Stimulated activated CD8-positive, alpha-beta memory T cell treated with anti-CD3 and anti-CD28 coated beads, Interleukin-7, amount 100 ng/mL, for 48 hours (primary cell): ENCODE data around the gene CATSPERZ.
A peak's percentile ranks its signal among the peaks of the same experiment; 100 is the strongest.

Experiments
- DNase-seq, 2 donors: peaks; one replicate each; pipeline ENCODE4 v3.0.0-alpha.2; 2020; ENCODE audit warnings: low read depth in 1 of 2; ENCODE audit errors: extremely low read depth in 1 of 2

Gene CATSPERZ

DNA sequence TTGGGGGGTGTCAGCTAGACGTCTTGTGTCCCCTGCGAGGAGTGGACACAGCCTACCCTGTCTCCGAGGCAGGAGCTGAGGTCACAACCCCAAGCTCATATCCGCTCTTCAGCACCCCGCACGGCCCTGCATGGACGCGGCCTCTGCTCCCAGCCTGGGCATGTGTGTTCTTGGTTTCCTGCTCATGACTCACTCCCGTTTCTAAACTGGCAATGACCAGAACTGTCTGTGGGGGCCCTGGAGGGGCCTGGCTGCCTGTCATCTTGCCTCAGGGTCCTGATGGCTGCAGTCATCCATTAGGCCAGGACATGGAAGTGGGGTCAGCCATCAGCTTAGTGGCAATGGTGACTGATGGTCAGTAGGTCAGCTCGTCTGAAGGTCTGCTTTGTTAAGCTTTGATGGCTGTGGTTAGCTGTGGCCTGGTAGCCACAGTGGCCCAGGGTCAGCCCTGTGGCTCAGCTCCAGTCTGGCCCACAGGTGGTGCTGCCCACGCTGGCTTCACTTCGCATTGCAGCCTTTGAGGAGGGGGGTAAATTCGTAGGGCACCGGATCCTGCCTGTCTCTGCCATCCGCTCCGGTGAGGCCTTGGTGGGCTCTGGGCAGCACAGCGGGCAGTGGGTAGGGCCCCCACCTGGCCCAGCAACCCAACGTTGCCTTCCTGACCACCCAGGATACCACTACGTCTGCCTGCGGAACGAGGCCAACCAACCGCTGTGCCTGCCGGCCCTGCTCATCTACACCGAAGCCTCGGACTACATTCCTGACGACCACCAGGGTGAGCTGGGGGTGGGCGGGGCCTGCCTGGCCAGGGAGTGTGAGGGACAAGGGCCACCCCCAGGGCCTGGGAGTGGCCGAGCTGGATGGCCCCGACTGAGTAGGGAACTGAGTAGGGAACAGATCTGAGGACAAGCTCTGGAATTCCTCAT is 36.9 kb upstream of the CATSPERZ start:
- no peak for DNase-seq

DNA sequence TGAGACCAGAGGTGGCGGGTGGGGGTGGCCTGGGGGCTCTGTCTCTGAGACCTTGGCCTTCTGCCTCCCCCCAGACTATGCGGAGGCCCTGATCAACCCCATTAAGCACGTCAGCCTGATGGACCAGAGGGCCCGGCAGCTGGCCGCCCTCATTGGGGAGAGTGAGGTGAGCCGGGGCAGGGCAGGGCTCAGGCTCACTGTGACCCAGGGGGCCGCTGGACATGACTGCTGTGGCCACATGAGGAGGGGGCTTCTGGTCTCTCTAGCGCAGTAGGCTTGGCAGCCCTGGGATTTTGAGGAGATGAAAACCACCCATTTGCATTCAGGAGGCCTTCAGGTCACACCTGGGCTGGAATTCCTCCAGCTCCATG is 36.2 kb upstream of the CATSPERZ start:
- no peak for DNase-seq

DNA sequence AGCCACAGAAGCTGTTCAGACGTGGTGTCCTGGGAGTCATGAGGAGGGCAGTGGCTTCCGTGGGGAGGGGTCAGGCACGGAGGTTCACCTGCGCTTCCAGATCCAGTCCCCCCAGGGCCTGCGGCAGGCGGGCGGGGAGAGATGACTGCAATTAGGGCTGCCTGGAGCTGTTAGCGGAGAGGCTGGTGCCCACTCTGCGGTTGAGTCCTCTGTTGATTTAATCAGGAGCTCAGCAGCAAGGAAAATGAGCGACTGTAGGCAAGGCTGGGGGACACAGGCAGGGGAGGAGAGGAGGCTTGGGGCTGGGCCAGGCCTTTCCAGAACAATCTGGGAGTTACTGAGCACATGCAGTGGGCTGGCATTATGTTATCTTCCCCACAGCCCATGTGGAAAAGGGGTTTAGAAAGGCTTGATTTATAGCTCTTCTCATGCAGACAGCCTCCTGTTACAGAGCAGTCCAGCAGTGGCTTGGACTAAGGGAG is 35.7 kb upstream of the CATSPERZ start:
- no peak for DNase-seq

DNA sequence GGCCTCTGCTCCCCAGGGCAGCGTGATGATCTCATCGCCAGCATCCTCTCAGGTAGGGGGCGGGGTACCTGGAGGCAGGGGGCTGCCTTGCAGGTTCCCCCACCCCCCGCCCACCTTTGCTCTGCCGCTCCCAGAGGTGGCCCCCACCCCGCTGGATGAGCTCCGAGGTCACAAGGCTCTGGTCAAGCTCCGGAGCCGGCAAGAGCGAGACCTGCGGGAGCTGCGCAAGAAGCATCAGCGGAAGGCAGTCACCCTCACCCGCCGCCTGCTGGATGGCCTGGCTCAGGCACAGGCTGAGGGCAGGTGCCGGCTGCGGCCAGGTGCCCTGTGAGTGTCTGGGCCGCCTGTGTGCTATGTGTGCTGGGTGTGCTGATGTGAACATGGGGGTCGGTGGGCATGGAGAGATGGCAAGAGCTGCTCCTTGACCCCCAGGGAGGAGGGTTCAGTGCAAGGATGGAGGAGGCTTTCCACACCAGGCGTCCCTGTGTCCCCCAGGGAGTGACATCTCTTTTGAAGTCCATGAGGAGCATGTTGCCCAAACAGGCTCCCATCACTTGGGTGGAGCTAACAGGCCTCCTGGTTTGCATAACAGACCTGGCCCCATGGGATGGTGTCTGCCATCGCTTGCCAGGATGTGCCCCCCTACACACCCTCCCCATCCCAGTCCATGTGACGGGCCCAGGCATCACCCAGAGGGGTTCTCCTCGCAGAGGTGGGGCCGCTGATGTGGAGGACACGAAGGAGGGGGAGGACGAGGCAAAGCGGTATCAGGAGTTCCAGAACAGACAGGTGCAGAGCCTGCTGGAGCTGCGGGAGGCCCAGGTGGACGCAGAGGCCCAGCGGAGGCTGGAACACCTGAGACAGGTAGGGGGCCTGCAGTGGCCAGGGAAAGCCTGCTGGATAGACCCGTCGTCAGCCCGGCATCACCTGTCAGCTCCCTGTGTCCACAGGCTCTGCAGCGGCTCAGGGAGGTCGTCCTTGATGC is 34.7 kb upstream of the CATSPERZ start:
- DNase-seq: no peak

DNA sequence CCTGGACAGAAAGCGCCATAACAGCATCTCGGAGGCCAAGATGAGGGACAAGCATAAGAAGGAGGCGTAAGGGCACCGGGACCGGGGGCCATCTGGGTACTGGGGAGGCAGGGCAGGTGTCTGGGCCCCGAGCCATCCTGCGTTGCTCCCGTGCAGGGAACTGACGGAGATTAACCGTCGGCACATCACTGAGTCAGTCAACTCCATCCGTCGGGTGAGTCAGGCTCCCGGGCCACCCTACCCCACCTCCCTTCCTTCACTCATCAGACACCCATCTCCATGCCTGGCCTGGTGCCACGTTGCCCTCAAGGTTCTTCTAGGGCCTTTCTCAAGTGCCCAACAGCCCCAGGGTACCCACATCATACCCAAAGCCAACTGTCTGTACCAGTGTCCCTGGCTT is 33.8 kb upstream of the CATSPERZ start:
- no peak for DNase-seq

DNA sequence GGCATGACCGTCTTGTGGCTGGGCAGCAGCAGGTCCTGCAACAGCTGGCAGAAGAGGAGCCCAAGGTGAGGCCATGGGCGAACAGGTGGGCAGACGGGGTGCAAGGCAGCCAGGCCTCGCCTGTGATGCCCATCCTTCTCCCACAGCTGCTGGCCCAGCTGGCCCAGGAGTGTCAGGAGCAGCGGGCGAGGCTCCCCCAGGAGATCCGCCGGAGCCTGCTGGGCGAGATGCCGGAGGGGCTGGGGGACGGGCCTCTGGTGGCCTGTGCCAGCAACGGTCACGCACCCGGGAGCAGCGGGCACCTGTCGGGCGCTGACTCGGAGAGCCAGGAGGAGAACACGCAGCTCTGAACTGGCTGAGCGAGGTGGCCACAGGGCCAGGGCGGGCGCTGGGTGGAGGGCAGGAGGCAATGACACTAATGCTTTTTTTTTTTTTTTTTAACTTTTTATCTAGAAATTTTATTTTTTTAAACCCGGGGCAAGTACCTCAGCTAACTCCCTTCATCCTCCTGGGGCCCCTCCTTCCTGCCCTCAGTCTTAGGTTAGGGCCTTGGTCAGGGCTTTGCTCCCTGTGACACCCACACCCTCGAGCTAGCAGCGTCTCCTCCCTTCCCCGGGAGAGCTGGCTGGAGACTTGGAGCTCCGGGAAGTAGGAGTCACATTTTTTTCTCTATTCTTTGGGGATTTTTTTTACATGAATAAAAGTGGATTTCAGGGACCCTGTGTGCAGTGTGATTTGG is 32.8 kb upstream of the CATSPERZ start:
- DNase-seq: no peak

DNA sequence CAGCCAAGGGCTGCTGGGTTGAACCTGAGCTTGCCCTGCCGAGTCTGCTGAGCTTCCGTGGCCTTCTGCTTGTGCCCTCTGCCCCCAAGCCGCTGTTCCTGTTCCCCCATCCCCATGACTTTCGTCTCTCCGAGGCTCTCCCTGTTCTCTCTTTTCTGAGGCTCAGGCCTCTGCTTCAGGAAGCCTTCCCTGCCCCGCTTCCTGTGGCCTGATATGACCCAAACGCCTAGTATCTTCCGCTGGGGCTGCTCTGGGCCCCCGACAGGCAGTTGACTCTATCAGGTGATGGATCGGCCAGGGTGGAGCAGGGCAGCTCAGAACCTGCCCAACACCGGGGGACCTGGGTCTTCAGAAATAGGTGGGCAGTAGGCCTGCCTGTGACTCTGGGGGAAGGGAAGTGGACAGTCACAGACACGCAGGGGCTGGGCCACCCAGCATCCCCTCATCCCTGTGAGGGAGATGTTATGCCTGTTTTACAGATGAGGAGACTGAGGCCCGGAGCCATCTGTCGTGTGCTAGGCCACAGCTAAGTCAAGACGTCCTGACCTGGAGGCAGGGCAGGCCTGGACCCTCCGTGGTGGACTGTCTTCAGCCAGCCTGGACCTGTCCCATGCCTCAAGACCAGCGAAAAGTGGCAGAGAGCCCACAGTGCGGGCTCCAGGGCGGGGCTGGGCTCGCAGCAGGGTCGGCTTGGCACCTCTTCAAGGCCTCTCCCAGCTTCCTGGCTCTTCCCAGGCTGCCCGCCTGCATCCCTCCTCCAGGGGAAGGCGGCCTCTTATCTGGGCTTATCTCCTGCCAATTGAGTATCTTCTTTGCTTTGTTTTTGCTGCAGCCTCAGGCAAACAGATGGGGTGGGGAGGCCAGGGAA is 31.9 kb upstream of the CATSPERZ start:
- DNase-seq: no peak

DNA sequence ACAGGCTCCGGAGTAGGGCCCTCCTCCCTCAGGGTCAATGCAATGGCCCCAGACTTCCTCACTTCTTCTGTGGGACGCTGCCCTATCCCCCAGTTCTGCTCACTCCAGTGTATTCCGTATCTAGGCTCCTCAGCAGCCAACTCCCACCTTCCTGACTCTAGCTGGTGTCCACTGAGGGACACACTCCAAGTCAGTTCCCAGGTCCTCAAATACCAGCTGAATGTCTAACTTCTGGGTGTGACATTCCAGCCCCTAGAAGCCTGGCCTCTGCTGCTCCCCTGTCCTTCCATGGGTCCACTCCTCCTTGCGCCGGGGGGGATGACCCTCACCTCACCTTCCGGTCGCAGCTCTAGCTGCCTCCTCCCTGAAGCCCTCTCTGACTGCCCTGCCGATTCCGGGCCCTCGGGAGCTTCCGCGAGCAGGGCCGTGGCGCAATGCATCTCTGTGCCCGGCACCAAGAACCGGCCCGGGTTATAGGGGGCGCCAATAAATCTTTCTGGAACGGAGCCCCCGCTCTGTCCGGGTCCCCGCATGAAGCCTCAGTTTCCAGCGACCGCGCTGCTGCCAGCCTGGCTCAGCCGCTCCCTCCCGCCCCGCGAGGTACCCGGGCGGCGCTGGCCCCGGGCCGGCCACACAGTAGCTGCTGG is 31.1 kb upstream of the CATSPERZ start:
- DNase-seq: peak in 1 of 2 donors; percentile 14

DNA sequence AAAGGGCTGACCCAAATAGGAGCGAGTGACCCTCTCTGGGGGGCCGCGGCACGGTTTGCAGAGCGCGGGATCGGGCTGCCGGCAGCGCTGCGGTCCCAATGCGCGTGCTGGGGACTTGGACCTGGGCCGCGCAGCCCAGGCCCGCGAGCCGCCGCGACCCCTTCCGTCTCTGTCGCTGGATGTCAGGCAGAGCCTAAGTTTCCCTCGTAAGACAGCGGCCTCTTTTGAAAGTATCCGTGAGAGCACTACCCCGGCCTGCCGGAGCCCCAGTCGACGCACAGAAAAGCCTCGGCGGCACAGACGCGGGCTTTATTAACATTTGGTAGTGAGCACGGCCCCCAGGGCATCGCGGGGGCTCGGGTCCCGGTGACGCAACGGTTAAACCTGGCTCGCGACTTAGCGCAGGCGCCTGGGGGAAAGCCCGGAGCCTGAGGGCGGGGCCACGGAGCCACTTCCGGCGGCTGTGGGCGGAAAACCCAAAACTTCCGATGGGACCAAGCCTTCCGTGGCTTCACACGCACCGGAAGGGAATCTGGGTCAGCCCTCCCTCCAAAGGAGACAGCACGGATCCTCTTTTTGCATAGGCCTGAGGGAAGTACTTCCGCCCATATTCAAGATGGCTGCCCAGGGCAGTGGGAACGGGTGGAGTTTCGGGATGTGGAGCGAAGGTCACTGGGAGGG is 30.5 kb upstream of the CATSPERZ start:
- peak; percentile 98 for DNase-seq

DNA sequence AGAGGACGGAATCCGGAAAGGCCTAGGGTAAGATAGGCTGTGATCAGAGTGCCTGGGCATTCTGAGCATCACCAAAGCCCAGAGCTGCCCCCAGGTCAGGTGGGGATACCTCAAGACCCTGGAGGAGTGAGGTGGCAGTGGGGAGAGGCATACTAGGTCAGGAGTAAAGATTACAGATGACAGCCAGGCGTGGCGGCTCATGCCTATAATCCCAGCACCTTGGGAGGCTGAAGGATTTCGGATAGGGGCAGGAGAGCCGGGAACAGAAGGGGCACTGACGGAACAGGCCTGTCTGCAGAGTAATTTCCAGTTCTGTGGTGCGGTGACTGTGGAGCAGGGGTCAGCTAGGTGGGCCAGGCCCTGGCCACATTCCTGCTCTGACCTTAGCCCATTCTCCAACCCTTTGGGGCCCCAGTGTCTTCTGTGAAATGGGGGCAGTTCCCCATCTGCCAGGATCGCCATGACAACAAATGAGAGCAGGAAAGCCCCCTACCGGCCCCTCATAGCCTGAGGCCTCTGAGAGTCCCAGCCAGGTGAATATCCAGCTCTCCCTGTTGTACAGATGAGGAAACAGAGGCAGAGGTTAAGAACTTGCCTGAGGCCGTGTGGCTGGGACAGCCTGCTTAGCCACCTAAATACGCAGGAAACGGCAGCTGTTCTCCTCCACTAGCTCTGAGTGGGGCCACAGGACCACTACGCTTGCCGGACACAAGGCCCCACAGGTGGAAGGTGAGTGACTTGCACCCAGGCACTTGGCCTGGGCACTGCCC is 24.9 kb upstream of the CATSPERZ start:
- DNase-seq: no peak

DNA sequence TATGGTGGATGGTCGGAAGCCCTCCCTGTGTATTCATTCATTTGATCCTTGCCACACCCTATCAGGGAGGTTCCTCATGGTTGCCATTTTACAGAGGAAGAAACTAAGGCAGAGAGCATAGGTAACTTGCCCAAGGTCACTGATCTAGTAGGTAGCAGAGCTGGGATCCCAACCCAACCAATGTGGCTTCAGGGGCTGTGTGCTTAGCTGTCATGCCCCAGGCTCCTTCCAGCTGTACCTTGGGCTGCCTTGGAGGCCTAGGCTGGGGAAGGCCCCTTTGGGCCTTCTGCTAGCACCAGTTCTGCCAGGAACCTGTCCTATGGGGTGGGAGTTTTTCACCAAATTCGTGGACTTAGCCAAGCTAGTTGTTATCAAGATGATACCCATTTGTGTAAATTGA is 24.3 kb upstream of the CATSPERZ start:
- no peak for DNase-seq

DNA sequence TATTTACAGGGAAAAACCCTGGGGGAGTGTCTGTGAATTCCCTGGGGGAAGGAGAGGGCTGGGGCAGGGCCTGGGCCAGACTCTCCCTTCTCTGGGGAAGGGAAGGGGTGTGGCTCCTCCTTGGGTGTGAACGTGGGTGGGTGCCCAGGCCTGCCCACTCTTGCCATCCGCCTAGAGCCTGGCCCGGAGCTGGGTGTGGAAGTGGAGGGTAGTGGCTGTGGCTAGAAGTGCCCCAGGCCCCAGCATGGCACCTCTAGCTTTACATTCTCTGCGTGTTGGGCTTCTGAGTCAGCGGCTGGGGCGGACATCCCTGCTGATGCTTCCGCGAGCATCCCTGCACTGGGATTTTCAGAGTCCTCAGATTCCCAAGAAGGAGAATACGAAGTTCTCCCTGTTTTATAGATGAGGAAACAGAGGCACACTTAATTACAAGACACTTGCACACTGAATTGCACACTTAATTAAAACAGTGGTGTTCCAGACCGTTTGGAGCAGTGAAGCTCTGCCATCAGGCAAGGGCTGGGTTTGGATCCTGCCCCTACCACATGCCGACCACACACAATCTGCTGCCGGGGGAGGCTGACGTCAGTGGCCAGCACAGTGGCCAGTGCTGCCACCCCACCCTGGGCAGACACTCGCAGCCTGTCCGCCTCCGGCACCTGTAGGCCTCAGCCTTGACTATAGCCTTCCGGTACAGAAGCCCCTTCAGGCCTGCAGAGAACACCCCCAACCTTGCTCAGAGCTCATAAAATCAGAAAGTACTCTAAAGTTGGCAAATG is 23.3 kb upstream of the CATSPERZ start:
- no peak for DNase-seq

DNA sequence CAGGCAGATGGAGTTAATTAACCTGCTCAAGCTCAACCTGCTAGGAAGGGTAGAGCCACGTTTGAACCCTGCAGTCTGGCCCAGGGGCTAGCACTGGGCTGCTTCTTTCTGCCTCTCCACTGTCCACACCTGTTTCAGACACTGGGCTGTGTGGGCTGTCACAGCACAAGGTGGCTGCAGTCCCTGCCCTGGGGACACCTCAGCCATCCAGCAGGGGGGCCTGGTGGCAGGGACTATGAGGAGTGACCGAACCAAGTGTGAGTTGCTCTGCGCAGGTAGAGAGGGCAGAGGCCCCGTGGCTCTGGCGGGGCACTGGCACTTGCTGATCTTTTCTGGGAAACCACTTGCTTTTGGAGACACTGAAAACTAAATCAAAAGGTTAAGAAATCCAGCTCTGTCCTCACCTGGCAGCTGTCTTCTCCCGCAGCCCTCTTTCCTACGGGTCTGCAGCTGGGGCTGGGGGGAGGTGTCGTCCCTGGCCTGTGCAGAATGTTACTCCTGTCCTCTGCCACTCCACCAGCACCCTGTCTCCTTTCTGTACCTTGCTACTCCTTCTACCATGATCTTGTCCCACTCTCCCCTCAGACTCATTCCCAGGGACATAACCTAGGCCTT is 21.5 kb upstream of the CATSPERZ start:
- no peak for DNase-seq

DNA sequence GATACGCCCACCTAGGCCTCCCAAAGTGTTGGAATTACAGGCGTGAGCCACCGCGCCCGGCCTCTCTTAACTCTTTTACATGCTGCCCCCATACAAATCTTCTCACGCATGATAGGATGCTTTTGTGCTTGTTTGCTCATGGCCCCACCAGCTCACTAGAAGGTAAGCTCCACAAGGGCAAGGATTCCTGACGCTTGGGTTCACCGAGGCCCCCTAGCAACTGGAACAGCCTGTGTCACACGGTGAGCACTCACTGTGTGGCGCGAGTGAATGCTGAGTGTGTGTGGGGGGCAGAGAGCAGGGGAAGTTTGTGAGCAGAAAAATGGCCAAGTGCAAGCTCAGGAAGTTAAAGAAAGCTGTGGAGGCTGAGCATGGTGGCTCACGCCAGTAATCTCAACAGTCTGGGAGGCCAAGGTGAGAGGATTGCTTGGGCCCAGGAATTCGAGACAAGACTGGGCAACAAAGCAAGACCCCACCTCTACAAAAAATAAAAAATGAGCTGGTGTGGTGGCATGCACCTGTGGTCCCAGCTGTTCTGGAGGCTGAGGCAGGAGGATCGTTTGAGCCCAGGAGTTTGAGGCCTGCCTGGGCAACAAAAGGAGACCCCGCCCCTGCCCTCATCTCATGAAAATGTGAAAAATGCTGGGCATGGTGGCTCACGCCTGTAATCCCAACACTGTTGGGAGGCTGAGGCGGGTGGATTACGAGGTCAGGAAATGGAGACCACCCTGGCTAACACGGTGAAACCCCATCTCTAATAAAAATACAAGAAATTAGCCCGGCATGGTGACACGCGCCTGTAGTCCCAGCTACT is 18.0 kb upstream of the CATSPERZ start:
- DNase-seq: no peak

DNA sequence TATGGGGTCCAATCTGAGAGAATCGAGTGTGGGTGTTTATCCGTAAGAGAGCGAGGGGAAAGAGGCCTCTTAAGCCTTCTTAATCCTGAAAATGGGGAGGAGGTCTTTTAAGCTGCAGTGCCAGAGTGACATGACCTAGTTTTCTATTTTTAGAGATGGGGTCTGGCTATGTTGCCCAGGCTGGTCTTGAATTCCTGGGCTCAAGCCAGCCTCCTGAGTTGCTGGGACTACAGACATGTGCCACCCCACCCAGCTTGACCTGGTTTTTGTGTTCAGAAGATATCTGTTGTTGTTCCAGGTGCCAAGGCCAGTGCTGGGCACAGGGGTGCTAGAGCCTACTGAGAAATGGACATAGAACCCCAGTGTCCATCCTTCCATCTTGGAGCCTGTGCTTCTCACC is 17.1 kb upstream of the CATSPERZ start:
- DNase-seq: no peak
